ENCODE data around the gene TJP1.
"Not testable (repeated sequence)": the region's sequence is repeated elsewhere in the genome, so short reads cannot be mapped to it uniquely, and the experiment has no call there.

TJP1 gene

DNA sequence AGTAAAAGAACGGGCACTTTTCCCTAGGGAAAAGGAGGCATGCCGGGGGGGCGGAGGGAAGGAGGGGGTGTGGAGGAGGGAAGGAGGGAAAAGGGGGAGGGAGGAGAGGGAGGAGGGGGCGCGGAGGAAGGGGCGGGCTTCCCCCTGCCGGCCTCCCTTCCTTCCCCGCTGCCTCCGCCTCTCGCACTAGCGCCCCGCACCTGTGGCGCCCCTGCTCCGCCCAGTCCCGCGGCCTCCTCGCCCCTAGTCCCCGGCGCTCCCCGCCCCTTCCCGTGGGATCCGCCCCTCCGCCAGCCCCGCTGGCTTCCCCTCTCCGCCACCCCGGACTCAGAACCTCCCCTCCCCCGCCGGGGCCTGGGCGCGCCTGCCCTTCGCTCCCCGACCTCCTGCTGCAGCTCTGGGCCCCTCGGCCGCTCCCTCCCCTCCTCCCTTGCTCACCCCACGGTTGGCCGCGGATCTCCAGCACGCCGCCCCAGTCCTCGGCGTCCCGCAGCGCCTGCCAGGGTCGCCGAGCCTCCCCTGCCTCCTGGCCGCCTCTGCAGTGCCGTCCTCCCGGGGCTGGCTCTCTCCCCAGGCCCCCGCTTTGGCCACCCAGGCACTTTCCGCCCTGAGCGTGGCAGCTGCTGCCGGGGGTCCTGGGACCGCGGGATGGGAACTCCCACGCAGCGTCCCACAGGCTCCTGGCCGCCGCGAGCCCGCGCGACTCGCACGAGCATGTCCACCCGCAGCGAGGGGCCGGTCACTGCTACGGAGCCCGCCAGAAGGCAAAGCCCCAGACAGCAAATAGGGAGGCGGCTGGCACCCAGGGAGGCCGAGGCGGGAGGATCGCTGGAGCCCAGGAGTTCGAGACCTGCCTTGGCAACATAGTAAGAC is 147.4 kb downstream of the TJP1 start:
- TF ChIP-seq ZFX (IDR thresholded peaks at IDR 0.05; ENCODE audit: borderline replicate concordance) = no peak
- TF ChIP-seq, protein P1, sequence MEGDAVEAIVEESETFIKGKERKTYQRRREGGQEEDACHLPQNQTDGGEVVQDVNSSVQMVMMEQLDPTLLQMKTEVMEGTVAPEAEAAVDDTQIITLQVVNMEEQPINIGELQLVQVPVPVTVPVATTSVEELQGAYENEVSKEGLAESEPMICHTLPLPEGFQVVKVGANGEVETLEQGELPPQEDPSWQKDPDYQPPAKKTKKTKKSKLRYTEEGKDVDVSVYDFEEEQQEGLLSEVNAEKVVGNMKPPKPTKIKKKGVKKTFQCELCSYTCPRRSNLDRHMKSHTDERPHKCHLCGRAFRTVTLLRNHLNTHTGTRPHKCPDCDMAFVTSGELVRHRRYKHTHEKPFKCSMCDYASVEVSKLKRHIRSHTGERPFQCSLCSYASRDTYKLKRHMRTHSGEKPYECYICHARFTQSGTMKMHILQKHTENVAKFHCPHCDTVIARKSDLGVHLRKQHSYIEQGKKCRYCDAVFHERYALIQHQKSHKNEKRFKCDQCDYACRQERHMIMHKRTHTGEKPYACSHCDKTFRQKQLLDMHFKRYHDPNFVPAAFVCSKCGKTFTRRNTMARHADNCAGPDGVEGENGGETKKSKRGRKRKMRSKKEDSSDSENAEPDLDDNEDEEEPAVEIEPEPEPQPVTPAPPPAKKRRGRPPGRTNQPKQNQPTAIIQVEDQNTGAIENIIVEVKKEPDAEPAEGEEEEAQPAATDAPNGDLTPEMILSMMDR (IDR thresholded peaks at IDR 0.05) = no peak
- no peak overlapping the region for H3K27ac ChIP-seq

DNA sequence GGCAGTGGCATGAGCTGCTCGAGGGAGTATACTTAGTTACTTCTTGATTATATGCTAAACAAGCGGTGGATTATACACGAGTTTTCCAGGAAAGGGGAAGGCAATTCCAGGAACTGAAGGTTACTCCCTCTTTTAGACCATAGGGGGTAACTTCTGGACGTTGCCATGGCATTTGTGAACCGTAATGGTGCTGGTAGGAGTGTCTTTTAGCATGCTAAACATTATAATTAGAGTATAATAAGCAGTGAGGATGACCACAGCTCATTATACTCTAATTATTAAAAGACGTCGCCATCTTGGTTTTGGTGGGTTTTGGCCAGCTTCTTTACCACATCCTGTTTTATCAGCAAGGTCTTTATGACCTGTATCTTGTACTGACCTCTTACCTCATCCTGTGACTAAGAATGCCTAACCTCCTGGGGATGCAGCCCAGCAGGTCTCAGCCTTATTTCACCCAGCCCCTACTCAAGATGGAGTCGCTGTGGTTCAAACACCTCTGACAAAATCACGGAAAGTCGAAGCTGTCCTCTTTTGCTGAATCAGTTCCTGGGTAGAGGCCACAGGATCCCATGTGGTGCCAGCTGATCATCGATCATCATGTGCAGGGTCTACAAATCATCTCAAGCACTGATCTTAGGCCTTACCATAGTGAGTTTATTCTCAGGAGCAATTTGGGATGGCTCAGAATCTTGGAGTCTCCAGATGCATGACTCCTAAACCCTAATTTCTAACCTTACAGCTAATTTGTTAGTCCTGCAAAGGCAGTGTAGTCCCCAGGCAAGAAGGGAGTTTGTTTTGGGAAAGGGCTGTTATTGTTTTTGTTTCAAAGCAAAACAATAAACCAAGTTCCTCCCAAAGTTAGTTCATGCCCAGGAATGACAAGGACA is 149.1 kb downstream of the TJP1 start:
- H3K27ac ChIP-seq = no peak overlapping the region
- TF ChIP-seq, protein P1 (IDR thresholded peaks at IDR 0.05) = no peak
- TF ChIP-seq ZFX (IDR thresholded peaks at IDR 0.05; ENCODE audit: borderline replicate concordance) = no peak

DNA sequence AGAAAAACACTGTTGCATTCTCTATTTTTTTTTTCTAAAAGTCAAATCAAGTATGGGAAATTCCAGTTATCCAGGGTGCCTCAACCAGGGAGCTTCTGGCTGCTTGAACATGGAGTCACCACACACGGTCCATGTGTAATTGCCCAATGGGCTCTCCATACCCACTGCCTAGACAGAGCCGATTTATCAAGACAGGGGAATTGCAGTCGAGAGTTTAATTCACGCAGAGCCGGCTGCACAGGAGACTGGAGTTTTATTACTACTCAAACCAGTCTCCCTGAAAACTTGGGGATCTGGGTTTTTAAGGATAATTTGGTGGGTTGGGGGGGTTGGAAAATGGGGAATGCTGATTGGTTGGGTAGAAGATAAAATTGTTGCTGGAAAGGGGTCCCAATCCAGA is 149.8 kb downstream of the TJP1 start:
- no peak for TF ChIP-seq ZFX (IDR thresholded peaks at IDR 0.05; ENCODE audit: borderline replicate concordance)
- TF ChIP-seq, protein P1 (IDR thresholded peaks at IDR 0.05) = no peak
- H3K27ac ChIP-seq = no peak overlapping the region

DNA sequence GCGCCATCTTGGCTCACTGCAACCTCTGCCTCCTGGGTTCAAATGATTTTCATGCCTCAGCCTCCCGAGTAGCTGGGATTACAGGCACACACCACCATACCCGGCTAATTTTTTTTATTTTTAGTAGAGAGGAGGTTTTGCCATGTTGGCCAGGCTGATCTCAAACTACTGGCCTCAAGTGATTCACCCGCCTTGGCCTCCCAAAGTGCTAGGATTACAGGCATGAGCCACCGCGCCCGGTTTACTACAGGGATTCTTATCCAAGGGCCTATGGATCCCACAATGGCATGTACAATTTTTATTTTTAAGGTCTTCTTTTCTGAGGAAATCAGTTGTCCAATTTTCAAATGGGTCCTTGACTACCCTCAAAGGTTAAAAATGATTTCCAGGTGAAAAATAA is 150.2 kb downstream of the TJP1 start:
- H3K27ac ChIP-seq = not testable (repeated sequence)

DNA sequence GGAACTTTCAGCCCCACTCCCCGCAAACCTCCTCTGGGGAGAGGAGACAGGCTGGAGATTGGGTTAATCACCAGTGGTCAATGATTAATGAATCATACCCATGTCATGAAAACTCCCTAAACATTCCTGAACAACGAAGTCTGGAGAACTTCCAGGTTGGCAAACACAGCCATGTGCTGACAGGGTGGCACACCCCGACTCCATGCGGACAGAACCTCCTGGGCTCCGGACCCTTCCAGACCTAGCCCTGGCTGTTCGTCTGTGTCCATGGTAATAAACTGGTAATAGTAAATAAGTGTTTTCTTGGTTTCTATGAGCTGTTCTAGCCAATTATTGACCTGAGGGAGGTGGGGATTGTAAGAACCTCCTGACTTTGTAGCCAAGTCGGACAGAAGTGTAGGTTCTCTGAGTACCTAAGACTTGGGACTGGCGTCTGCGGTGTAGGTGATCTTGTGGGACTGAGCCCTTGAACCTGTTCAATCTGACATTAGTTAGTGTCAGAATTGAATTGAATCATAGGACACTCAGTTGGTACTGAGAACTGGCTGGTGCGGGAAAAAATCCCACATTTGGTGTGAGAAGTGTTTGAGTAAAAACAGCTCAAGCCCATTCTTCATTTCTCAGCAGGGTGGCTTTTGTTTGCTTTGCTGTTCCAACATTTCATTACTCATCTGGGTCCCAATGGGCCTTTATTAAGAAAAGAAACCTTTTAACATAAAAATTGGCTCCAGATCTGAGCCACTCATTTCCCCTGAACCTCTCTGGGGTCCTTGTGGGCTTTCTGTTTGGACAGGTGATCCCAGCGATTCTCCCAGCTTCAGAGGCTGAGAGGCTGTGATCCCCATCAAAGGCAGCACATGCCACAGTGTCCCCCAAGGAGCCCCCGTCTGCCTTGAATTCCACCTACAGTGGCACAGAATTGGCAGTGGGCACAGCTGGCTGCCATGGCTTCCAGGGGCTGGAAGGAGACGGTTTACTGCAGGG is 151.0 kb downstream of the TJP1 start:
- H3K27ac ChIP-seq = no peak overlapping the region

DNA sequence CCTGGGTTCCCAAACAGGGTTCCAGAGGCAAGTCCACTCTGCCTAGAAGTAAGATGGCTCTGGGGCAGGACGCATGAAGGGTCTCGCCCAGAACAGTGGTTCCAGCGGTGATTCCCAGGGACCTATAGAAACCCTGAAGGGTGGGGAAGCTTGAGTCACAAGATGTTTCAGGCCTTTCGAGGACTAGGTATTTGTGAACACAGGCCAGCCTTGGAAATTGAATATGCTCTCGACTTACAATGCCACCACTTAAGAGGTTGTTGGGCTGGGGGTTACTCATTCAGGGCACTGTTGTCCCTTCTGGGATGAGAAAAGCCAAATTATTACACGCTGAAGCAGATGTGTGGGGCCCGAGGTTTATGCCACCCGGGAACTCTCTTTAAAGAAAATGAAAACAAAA is 152.0 kb downstream of the TJP1 start:
- no peak for TF ChIP-seq ZFX (IDR thresholded peaks at IDR 0.05; ENCODE audit: borderline replicate concordance)
- no peak overlapping the region for H3K27ac ChIP-seq

More for the DNA sequence above, 151.0 kb downstream of the TJP1 start:
- TF ChIP-seq ZFX (IDR thresholded peaks at IDR 0.05; ENCODE audit: borderline replicate concordance) = no peak
- TF ChIP-seq, protein P1 (IDR thresholded peaks at IDR 0.05) = no peak

DNA sequence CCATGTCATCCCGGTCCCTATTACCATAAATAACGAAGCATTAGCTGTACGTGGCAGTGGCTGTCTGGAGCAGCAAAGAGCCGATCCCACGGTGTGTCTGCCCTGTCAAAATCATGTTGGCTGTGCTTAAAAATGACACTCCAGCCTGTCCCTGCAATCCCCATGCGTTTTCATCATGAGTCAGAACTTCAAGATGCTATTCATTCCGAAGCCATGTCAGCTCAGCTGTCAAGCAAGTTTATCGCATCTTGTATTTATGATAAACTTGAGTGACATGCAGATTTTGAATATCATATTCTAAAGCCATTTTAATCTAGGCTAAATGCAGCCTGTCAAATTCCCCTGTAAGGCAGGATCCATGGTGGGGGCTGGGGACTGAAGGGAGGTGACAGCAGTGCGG is 152.4 kb downstream of the TJP1 start:
- no peak for TF ChIP-seq ZFX (IDR thresholded peaks at IDR 0.05; ENCODE audit: borderline replicate concordance)
- TF ChIP-seq, protein P1 (IDR thresholded peaks at IDR 0.05) = no peak
- H3K27ac ChIP-seq = no peak overlapping the region

Data from 22Rv1 (cell line).